Omental fat pad (tissue), 4 donors: ENCODE measurements around the gene ESRRA. TPM values are rescaled to one million over a fixed set of nuclear protein-coding genes. Genes with fewer than 3 reads are reported as not detected.

ENCODE experiments used
- ATAC-seq: fragments of 150-250 bp; one replicate; pipeline ENCODE4 v1.9.1; 2016; ENCODE audit warnings: mild to moderate bottlenecking, moderate library complexity; ENCODE audit not compliant: low FRiP score
- DNase-seq: peaks from one replicate; pipeline ENCODE4 v3.0.0-alpha.2; 2019; ENCODE audit warnings: low spot score
- CTCF ChIP-seq, 3 donors: fragments of 450-650 bp; IDR thresholded peaks; one replicate each; pipeline ENCODE4 v1.5.1; 2016 to 2017; ENCODE audit warnings: antibody characterized with exemption in 3 of 3, mild to moderate bottlenecking in 3 of 3, moderate library complexity in 2 of 3
- total RNA-seq, 4 donors: library from RNA; depleted of rRNA; stranded (reverse); fragments of >200 nt; gene quantifications; one replicate each; pipeline ENCODE4 v1.1.0, GENCODE V29; 2016

The ESRRA gene
- total RNA-seq, 4 donors from 2014 or later, result 32.1 to 50.8 (median 44.6) TPM

GRCh38 chr11:64296236-64296635 is 9.1 kb upstream of the ESRRA start:
- ATAC-seq (no peak), DNase-seq (no peak)
- TF ChIP-seq CTCF (IDR thresholded peaks at IDR 0.05), result no peak

GRCh38 chr11:64296830-64297698 is 8.3 kb upstream of the ESRRA start:
- DNase-seq (no peak), ATAC-seq (no peak)
- no peak for TF ChIP-seq CTCF (IDR thresholded peaks at IDR 0.05)

GRCh38 chr11:64297699-64298358 is 7.5 kb upstream of the ESRRA start:
- no peak for DNase-seq
- TF ChIP-seq CTCF (IDR thresholded peaks at IDR 0.05), result no peak
- no peak for ATAC-seq

GRCh38 chr11:64298966-64299846 is 6.1 kb upstream of the ESRRA start:
- DNase-seq (no peak), ATAC-seq (peak; percentile 11)
- TF ChIP-seq CTCF (IDR thresholded peaks at IDR 0.05), result no peak

DNA sequence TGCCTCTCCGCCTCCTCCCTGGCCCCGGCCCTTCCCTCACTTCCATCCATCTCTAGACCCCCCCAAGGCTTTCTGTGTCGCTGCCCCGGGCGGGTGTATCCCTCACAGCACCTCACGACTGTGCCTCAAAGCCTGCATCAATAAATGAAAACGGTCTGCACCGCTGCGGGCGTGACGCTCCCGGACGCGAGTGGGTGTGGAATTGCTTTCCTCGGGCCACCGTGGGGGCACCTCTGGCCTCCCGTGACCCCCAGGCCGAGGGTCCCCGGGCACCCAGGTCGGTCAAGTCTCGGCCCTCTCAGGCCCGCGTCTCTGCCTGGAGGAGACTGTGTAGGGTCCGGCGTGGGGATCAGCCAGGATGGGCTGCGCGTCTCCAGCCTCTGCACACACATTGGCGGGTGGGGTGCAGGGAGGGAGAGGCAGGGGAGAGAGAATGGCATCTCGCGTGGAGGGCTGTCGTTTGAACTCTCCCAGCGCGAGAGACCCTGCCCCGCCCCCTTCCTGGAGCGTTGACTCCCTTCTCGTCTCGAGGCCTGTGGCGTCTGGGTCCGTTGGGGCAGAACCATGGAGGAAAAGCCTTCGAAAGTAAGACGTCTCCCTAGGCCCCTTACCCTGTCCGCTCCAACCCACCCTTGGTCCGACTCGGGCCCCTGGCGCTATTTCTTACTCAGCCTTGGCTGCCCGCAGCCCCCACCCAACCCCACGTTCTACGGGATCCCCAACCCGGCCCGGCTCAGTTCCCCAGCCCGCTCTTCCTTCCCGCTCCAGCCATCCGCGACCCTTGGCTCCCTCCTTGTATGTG is 5.3 kb upstream of the ESRRA start, which contains the start of gene CATSPERZ:
CATSPERZ (plus strand) TSS at position 512 of the 802 bp plus-strand sequence; CDS start at position 565, 53 bp downstream.
- ATAC-seq (no peak), DNase-seq (no peak)
- no peak for TF ChIP-seq CTCF (IDR thresholded peaks at IDR 0.05)
